HG03175 (cell line): ENCODE data around the gene PON3.

Experiments used
- ATAC-seq: cut with Tn5 transposase; IDR thresholded peaks from one replicate; pipeline ENCODE4 v1.9.1; 2021; ENCODE audit warnings: mild to moderate bottlenecking, moderate library complexity; ENCODE audit not compliant: unreplicated experiment

The PON3 gene

DNA sequence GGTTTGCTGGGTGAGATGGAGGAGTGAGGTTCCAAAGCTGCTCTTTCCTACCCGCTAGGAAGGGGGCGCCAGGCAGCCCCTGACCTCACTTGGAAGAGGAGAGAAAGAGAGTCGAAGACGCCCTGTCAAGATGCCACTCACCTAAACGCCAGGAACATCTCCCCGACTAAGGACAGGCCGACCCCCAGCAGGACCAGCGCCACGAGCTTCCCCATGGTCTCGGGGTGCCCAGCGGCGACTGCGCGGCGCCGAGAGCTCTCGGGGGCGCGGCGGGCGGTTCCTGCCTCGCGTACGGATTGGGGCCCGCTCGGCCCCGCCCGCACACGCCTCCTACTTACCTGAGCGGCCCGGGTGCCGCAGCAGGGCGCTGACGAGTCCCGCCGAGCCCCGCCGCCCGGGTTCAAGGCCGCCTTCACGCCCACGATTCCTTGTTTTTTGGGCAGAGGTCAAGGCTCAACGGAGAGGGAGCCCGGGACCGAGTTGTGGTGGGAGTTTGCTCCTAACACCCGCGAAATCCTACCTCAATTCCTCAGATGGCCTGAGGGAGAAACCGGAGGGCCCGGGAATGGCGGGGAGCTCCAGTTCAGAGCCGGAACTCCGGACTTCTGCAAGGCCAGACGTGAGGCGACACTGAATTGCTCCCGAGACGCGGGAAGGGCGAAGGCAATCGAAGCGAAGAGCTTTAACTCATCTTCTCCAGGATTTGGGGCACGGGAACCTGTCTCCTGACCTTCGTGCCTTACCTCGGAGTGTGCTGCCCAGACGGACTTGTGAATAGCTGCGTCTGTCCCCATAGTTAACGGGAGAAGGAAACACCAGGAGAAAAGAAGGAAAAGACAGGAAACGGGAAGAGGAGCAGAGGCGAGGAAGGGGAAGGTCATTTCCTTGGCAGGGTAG is at the start of gene PON3:
Gene PON3 (minus strand): TSS at position 240 of the 897 bp plus-strand sequence. CDS start 25 bp downstream, at position 215.
- no peak for ATAC-seq

DNA sequence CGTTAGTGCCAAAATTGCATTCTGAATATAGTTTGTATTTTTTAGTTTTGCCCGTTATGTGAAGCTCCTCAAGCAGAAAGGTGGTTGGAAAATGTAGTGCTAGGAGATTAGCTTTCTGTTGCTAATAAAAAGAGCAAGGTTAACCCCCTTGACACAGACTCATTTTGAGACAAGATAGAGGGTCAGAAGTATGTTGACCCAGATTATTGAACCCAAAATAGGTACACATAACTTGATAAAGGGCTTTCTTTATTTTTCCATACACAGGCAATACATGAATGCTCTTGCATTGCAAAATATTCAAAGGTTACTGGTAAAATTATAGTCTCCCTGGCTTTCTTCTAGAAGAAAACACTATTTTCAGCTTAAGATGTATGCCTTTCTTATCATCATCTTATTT is 48.6 kb upstream of the PON3 start:
- no peak for ATAC-seq

DNA sequence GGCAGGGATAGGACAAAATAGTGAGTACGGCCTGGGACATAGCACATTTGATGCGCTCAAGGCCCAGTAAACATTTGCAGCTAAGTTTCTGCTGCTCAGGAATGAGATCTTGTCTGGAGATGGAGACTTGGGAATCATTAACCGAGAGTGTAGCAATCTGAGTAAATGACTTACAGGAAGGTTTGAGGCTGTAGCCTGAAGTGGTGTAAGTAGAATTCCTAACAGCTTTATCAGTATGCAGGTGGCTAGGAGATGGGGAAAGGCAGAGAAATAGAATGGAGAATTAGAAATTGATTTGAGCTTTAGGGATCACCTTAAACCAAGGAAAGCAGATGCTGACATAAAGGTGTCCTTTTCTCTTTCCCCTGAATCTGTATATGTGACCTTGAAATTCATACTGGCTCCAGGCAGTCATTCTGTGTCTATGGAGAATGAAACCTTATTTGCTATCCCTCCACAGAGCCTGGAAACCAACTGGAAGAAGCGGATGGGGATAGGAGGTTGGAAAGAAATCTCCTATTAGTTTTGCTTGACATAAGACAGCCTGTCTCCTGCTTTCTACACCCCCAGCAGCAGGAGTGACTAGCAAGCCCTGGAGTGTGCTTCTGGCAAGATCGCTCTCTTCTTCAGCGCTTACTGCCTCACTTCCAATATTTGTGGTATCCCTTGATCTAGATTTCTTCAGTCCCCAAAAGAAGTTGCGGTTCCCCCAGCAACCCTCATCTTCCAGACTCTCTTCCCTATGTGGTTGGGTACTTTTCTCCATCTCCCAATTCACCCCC is 45.1 kb upstream of the PON3 start:
- no peak for ATAC-seq

GRCh38 chr7:95440394-95441038 is 44.3 kb upstream of the PON3 start:
- ATAC-seq = no peak

DNA sequence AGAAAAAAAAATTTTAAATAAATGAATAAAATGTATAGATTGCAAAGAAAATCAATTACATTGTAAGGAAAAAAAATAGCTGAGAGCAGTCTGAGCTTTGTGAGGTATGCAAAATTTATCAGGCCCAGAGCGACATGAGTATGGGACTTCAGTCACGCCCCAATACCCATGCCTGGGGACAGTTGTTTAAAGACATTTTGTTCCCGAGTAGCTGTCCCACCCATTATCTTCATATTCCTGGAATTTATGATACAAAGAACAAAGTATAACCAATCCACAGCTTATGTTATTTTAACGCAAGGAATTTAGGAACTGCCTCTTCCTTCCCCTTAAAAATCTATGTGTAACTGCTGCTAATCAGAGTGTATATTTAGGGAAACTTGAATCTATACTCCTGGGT is 40.2 kb upstream of the PON3 start:
- no peak for ATAC-seq

DNA sequence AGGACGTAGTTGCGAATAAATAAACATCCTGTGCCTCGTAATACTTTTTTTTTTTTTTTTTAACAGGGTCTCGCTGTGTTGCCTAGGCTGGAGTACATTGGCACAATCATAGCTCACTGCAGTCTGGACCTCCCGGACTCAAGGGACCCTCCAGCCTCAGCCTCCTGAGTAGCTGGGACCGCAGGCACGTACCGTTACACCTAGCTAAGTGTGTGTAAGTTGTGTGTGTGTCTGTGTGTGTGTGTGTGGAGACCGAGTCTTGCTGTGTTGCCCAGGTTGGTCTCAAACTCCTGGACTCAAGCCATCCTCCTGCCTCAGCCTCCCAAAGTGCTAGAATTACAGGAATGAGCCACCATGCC is 39.2 kb upstream of the PON3 start:
- no peak for ATAC-seq

- ATAC-seq = peak; percentile 93
Observed at GRCh38 chr7:95434557-95435421, 38.6 kb upstream of the PON3 start, which contains the start of gene PON2. PON2 (minus strand) TSS chr7:95435028; CDS start chr7:95434951, 77 bp downstream.

DNA sequence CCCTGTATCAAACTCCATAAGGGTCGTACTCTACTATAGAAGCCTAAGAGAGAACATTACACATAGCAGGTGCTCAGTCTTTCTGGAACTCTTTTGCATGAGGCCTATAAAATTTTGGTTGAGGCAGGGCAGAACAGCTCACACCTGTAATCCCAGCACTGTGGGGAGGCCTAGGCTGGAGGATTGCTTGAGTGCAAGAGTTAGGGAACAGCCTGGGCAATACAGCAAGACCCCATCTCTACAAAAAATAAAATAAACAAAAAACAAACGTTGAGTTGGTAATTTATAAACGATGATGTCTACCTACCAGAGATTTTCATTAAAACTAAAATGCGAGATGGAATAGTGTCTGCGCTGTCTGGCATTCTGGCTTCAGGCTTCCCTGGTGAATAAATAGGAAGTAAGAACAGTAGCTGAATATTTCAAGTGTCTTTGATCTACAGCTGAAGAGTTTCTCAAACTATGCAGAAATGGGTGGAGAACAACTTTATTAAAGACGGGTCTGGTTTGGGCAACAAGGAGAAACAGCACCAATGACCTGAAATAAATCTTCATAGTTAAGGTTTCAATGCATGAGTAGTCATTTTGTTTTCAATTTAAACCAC is 37.9 kb upstream of the PON3 start:
- ATAC-seq = no peak

- no peak for ATAC-seq
Observed at GRCh38 chr7:95433129-95433528, 37.0 kb upstream of the PON3 start.

GRCh38 chr7:95432606-95433005 is 36.4 kb upstream of the PON3 start:
- no peak for ATAC-seq

GRCh38 chr7:95430864-95431263 is 34.7 kb upstream of the PON3 start:
- ATAC-seq = no peak

- no peak for ATAC-seq
Observed at GRCh38 chr7:95429241-95429990, 33.2 kb upstream of the PON3 start.

DNA sequence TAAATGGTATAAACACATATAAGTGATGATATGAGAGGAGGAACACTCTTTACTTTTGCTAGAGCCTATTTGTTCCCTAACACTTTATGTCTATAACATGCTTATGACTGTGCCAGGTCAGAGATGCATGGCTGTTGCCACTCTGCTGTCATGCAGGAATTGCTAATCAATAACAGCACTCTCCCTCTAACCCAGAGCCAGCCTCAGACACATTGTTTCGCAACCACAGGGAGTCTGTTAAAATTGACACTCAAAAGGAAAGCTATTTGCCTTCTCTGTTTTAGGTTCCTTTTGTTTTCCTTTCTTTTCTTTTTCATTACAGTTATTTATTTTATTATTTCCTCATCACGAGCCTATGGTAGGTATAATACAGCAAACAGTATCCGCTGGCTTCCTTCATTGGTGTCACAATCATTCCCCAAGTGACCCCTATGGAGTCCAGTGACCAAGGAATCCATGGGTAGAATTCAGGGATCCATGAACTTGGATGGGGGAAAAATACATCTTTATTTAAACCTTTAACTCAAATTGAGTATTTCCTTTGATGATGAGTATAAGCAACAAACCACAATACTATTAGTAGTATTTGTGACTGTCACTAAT is 31.8 kb upstream of the PON3 start:
- no peak for ATAC-seq

- no peak for ATAC-seq
Observed at GRCh38 chr7:95427166-95427565, 31.0 kb upstream of the PON3 start.

- no peak for ATAC-seq
Observed at GRCh38 chr7:95425694-95426093, 29.5 kb upstream of the PON3 start.

GRCh38 chr7:95424716-95425115 is 28.5 kb upstream of the PON3 start:
- no peak for ATAC-seq

DNA sequence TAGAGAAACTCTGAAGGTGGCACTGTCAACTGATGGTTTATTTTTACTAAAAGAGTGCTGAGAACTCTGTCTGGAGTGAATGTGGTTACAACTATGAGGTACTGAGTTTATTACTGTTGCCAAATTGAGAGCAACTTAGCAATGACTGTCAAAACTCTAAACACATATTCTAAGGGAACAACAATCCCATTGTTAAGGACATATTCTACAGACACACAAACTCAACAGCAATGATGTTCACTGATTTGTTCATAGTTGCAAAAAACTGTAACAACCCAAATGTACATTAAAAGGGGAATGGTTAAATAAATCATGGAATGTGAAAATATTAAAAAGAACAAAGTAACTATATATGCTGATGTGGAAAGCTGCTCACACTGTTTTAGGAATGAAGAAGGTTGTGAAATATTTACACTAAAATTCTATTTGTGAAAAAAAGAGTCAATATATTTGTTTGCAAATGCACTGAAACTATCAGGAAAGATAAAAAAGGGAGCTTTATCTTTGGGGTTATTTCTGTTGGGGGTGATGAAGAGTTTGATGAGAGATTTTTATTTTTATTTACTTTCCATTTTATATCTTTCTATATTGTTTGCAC is 25.8 kb upstream of the PON3 start:
- no peak for ATAC-seq

- no peak for ATAC-seq
Observed at GRCh38 chr7:95421000-95421846, 25.0 kb upstream of the PON3 start.
